Measurements from ENCODE around the gene MTHFD2L.

Gene MTHFD2L

DNA sequence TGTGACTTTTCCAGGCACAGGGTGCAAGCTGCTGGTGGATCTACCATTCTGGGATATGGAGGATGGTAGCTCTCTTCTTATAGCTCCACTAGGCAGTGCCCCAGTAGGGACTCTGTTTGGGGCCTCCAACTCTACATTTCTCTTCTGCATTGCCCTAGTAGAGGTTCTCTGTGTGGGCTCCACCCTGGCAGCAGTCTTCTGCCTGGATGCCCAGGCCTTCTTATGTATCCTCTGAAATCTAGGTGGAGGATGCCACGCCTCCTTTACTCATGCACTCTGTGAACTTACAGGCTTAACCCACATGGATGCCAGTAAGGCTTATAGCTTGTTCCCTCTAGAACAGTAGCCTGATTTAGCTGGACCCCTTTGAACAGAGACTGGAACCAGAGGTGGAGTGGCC, 186.1 kb downstream of the MTHFD2L start:
- DNase-seq = no peak

All from activated CD8-positive, alpha-beta memory T cell treated with anti-CD3 and anti-CD28 coated beads for 24 hours (primary cell).